Osteoblast (primary cell): Measurements from ENCODE around the gene MCRIP2. TPM values are rescaled to one million over a fixed set of nuclear protein-coding genes. Genes with fewer than 3 reads are reported as not detected.

Experiments used
- DNase-seq: peaks from one replicate; pipeline ENCODE4 v3.0.0; 2011; ENCODE audit warnings: low spot score, mixed read lengths; ENCODE audit not compliant: insufficient read length; ENCODE audit errors: missing footprints
- H2AFZ ChIP-seq: 2 replicates; pipeline ENCODE4 v1.6.0; 2011; ENCODE audit warnings: mild to moderate bottlenecking, low read length
- H3K27ac ChIP-seq: 2 replicates; pipeline ENCODE4 v1.5.1; 2011; ENCODE audit warnings: mild to moderate bottlenecking, low read depth, low read length, moderate library complexity
- H3K27me3 ChIP-seq: 2 replicates; pipeline ENCODE4 v1.6.0; 2012; ENCODE audit warnings: mild to moderate bottlenecking, control low read depth, inconsistent platforms, low read length, moderate library complexity; ENCODE audit not compliant: insufficient read depth
- H3K36me3 ChIP-seq: 2 replicates; pipeline ENCODE4 v1.5.1; 2011; ENCODE audit warnings: mild to moderate bottlenecking, low read length, control low read depth, moderate library complexity; ENCODE audit not compliant: insufficient read depth
- H3K4me1 ChIP-seq: 2 replicates; pipeline ENCODE4 v1.5.1; 2011; ENCODE audit warnings: mild to moderate bottlenecking, low read length, control low read depth, moderate library complexity; ENCODE audit not compliant: insufficient read depth
- H3K4me2 ChIP-seq: 2 replicates; pipeline ENCODE4 v1.6.0; 2011; ENCODE audit warnings: mild to moderate bottlenecking, low read length; ENCODE audit not compliant: insufficient read depth
- H3K4me3 ChIP-seq: fragments of 200-600 bp; sonication (generic); 3 replicates; pipeline ENCODE4 v1.5.1; 2012; ENCODE audit warnings: mild to moderate bottlenecking, low read length, inconsistent platforms; ENCODE audit not compliant: insufficient read depth
- H3K79me2 ChIP-seq: 2 replicates; pipeline ENCODE4 v1.6.0; 2012; ENCODE audit warnings: mild to moderate bottlenecking, low read length, control low read depth, inconsistent platforms; ENCODE audit not compliant: insufficient read depth
- H3K9me3 ChIP-seq: 2 replicates; pipeline ENCODE4 v1.5.1; 2011; ENCODE audit warnings: low read depth, low read length, control low read depth
- H4K20me1 ChIP-seq: 2 replicates; pipeline ENCODE4 v1.6.0; 2012; ENCODE audit warnings: mild to moderate bottlenecking, low read length, control low read depth; ENCODE audit not compliant: insufficient read depth
- total RNA-seq: library from RNA; depleted of rRNA; stranded (reverse); fragments of >200 nt; gene quantifications from 2 replicates; pipeline ENCODE4 v1.2.3, GENCODE V29; 2012
- TF ChIP-seq, protein P1 (sequence below): IDR thresholded peaks from 2 replicates; pipeline ENCODE4 v1.5.1; 2011; ENCODE audit warnings: mild to moderate bottlenecking, low read depth, low read length, moderate library complexity; ENCODE audit errors: extremely low read depth

The MCRIP2 gene
- total RNA-seq, 1 donor, result 20.3 TPM

DNA sequence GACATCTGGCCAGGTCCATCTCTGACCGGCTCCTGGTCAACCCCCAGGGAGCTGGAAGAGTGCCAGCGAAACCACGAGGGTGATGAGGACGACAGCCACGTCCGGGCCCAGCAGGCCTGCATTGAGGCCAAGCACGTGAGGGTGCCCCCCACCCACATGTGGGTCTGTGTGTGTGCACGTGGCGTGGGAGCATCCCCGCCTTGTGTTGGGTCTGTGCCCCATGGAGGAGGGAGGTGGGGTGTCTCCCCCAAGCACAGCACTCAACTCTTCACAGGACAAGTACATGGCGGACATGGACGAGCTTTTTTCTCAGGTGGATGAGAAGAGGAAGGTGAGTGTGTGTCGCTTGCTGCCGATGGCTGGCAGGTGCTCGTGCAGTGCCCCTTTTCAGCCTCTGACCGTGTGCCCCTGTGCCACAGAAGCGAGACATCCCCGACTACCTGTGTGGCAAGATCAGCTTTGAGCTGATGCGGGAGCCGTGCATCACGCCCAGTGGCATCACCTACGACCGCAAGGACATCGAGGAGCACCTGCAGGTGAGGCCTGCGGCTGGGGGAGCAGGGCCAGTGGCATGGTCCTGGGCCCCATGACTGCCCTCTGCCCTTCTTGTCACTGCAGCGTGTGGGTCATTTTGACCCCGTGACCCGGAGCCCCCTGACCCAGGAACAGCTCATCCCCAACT lies 40.3 kb downstream of the MCRIP2 start:
- peaks cover 26% of the 10 kb centered on the region for H3K4me1 ChIP-seq
- no peaks in the 10 kb centered on the region for H3K9me3 ChIP-seq
- peak overlapping the region; percentile 84 for H3K4me3 ChIP-seq
- no peak overlapping the region for H2AFZ ChIP-seq
- H3K36me3 ChIP-seq, result peaks cover 20% of the 10 kb centered on the region
- H3K79me2 ChIP-seq, result peaks cover 40% of the 10 kb centered on the region
- TF ChIP-seq, protein P1, sequence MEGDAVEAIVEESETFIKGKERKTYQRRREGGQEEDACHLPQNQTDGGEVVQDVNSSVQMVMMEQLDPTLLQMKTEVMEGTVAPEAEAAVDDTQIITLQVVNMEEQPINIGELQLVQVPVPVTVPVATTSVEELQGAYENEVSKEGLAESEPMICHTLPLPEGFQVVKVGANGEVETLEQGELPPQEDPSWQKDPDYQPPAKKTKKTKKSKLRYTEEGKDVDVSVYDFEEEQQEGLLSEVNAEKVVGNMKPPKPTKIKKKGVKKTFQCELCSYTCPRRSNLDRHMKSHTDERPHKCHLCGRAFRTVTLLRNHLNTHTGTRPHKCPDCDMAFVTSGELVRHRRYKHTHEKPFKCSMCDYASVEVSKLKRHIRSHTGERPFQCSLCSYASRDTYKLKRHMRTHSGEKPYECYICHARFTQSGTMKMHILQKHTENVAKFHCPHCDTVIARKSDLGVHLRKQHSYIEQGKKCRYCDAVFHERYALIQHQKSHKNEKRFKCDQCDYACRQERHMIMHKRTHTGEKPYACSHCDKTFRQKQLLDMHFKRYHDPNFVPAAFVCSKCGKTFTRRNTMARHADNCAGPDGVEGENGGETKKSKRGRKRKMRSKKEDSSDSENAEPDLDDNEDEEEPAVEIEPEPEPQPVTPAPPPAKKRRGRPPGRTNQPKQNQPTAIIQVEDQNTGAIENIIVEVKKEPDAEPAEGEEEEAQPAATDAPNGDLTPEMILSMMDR, result no peak
- DNase-seq, result no peak
- H3K27ac ChIP-seq, result peak overlapping the region; percentile 8
- H3K4me2 ChIP-seq, result peak overlapping the region; percentile 93
- H4K20me1 ChIP-seq, result peaks cover 34% of the 10 kb centered on the region
- H3K27me3 ChIP-seq, result no peaks in the 10 kb centered on the region

DNA sequence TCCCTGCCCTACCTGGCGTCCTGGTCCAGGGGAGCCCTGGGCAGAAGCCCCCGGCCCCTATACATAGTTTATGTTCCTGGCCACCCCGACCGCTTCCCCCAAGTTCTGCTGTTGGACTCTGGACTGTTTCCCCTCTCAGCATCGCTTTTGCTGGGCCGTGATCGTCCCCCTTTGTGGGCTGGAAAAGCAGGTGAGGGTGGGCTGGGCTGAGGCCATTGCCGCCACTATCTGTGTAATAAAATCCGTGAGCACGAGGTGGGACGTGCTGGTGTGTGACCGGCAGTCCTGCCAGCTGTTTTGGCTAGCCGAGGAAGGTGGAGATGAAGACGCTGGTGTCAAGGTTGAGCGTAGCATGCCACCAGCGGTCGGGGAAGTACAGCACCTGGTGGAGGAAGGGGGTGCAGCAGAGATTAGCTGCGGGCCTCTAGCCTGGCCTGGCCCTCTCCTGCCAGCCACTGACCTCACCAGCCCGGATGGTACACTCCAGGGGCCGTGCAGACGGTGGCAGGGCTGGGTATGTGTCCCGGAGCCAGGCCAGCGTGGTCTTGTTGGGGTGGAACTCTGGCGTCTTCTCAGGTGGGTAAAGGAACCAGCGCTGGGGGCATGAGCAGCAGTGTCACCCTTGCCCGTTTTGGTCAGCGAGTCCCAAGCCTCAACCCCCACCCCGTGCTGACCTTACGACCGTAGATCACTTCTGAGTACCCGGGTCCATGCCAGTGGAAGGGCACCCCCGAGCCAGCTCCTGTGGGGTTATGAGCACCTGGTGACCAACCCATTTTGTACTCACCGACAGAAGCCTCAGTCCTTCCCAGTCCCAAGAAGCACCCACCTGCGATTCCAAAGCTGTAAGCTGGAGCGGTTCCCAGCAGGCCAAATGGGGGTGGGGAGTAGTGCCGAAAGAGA lies 41.1 kb downstream of the MCRIP2 start:
- Histone ChIP-seq H3K9me3 (no peaks in the 10 kb centered on the region), H2AFZ (no peak overlapping the region), H3K36me3 (peaks cover 23% of the 10 kb centered on the region), H3K27me3 (no peaks in the 10 kb centered on the region), H3K4me3 (peak overlapping the region; percentile 76), H3K79me2 (peaks cover 40% of the 10 kb centered on the region), H3K4me1 (peaks cover 26% of the 10 kb centered on the region), H3K27ac (no peak overlapping the region), H3K4me2 (peak overlapping the region; percentile 93), H4K20me1 (peaks cover 34% of the 10 kb centered on the region)
- DNase-seq, result no peak
- TF ChIP-seq, protein P1, result no peak

GRCh38 chr16:683396-684070 lies 41.9 kb downstream of the MCRIP2 start:
- DNase-seq, result no peak
- H3K4me3 ChIP-seq, result peak overlapping the region; percentile 76
- H3K27ac ChIP-seq, result no peak overlapping the region
- peak overlapping the region; percentile 86 for H3K4me2 ChIP-seq
- H3K9me3 ChIP-seq, result no peaks in the 10 kb centered on the region
- peaks cover 40% of the 10 kb centered on the region for H3K79me2 ChIP-seq
- no peak overlapping the region for H2AFZ ChIP-seq
- H3K4me1 ChIP-seq, result peaks cover 26% of the 10 kb centered on the region
- TF ChIP-seq, protein P1, result no peak
- peaks cover 34% of the 10 kb centered on the region for H4K20me1 ChIP-seq
- H3K36me3 ChIP-seq, result peaks cover 23% of the 10 kb centered on the region
- no peaks in the 10 kb centered on the region for H3K27me3 ChIP-seq
